Keratinocyte (primary cell): ENCODE results near the gene DRICH1. TPM values are rescaled to one million over a fixed set of nuclear protein-coding genes. Genes with fewer than 3 reads are reported as not detected.

Experiments used
- DNase-seq: peaks from one replicate; pipeline ENCODE4 v3.0.0-alpha.2; 2011; ENCODE audit warnings: low read depth, missing footprints, low spot score
- FAIRE-seq: peaks from 2 replicates; lab custom pipeline; 2011; peaks lifted over from hg19 to GRCh38; lab: Jason Lieb, UNC
- H2AFZ ChIP-seq: 2 replicates; pipeline ENCODE4 v1.6.0; 2012; ENCODE audit warnings: low read length, control low read depth, inconsistent platforms; ENCODE audit not compliant: control insufficient read depth
- H3K27ac ChIP-seq: 2 replicates; pipeline ENCODE4 v1.5.1; 2011; ENCODE audit warnings: low read length; ENCODE audit not compliant: control insufficient read depth, insufficient read depth
- H3K27me3 ChIP-seq: 3 replicates; pipeline ENCODE4 v1.6.0; 2011; ENCODE audit warnings: low read length; ENCODE audit not compliant: control insufficient read depth, insufficient read depth; ENCODE audit errors: extremely low read depth
- H3K36me3 ChIP-seq, 2 experiments: 2 replicates in 1 of 2; 3 replicates in 1 of 2; pipeline ENCODE4 v1.5.1; 2011; ENCODE audit warnings: low read length in 2 of 2, mild to moderate bottlenecking in 1 of 2; ENCODE audit not compliant: control insufficient read depth in 2 of 2, insufficient read depth in 2 of 2; ENCODE audit errors: extremely low read depth in 1 of 2
- H3K4me1 ChIP-seq: 3 replicates; pipeline ENCODE4 v1.5.1; 2011; ENCODE audit warnings: low read length; ENCODE audit not compliant: control insufficient read depth, insufficient read depth; ENCODE audit errors: extremely low read depth
- H3K4me2 ChIP-seq: 3 replicates; pipeline ENCODE4 v1.6.0; 2011; ENCODE audit warnings: low read depth, low read length; ENCODE audit not compliant: control insufficient read depth, insufficient read depth; ENCODE audit errors: extremely low read depth
- H3K4me3 ChIP-seq, 3 experiments: fragments of 200-600 bp in 1 of 3; sonication (generic) in 1 of 3; 2 replicates in 2 of 3; 3 replicates in 1 of 3; pipeline ENCODE4 v1.5.1; 2011 to 2016; ENCODE audit warnings: low read length in 3 of 3, mild to moderate bottlenecking in 3 of 3, control low read depth in 2 of 3, inconsistent platforms in 1 of 3, low read depth in 1 of 3, mixed read lengths in 1 of 3, mixed run types in 1 of 3, moderate library complexity in 1 of 3; ENCODE audit not compliant: control insufficient read depth in 2 of 3, insufficient read depth in 2 of 3; ENCODE audit errors: extremely low read depth in 1 of 3
- H3K79me2 ChIP-seq: 2 replicates; pipeline ENCODE4 v1.6.0; 2012; ENCODE audit warnings: low read length; ENCODE audit not compliant: control insufficient read depth, insufficient read depth
- H3K9ac ChIP-seq: 3 replicates; pipeline ENCODE4 v1.6.0; 2011; ENCODE audit warnings: low read length; ENCODE audit not compliant: control insufficient read depth, insufficient read depth; ENCODE audit errors: extremely low read depth
- H3K9me1 ChIP-seq: 3 replicates; pipeline ENCODE4 v1.6.0; 2011; ENCODE audit warnings: low read length; ENCODE audit not compliant: control insufficient read depth, insufficient read depth; ENCODE audit errors: extremely low read depth
- H3K9me3 ChIP-seq: 2 replicates; pipeline ENCODE4 v1.5.1; 2012; ENCODE audit warnings: low read depth, low read length; ENCODE audit not compliant: control insufficient read depth
- H4K20me1 ChIP-seq: 3 replicates; pipeline ENCODE4 v1.6.0; 2011; ENCODE audit warnings: low read length; ENCODE audit not compliant: control insufficient read depth, insufficient read depth; ENCODE audit errors: extremely low read depth
- CTCF ChIP-seq, 3 experiments: IDR thresholded peaks in 1 of 3; conservative IDR thresholded peaks in 1 of 3; optimal IDR thresholded peaks in 1 of 3; 2 replicates in 2 of 3; 3 replicates in 1 of 3; pipeline versions ENCODE3 to v1.5.1; 2011; ENCODE audit warnings: low read length in 3 of 3, mild to moderate bottlenecking in 3 of 3, moderate library complexity in 2 of 3, control low read depth in 1 of 3, inconsistent platforms in 1 of 3; ENCODE audit not compliant: insufficient read depth in 2 of 3; ENCODE audit errors: extremely low read depth in 1 of 3
- EZH2 ChIP-seq: IDR thresholded peaks from one replicate; pipeline ENCODE4 v1.6.1; 2012; ENCODE audit warnings: inconsistent platforms, mild to moderate bottlenecking, low read length, moderate library complexity
- dilution Hi-C: fragments of 300-500 bp; cut with MboI; formaldehyde crosslinking; loops from one replicate; pipeline ENCODE4 v1.7.0; 2020; ENCODE audit warnings: low sequenced_read_pairs; ENCODE audit not compliant: extremely low pct_ligation_motif_present
- polyA plus RNA-seq, 5 experiments: library from polyadenylated mRNA; depleted of rRNA in 3 of 5; stranded (reverse) in 3 of 5; stranded (forward) in 1 of 5; unstranded in 1 of 5; fragments of >200 nt; gene quantifications; 1 replicate in 1 of 5; 2 replicates in 3 of 5; 3 replicates in 1 of 5; pipeline versions ENCODE4 v1.2.1 to v1.2.3, GENCODE V29; 2011 to 2012; ENCODE audit warnings: missing spikeins in 2 of 5, low read depth in 1 of 5, low replicate concordance in 1 of 5

Gene DRICH1
- polyA plus RNA-seq, 1 donor (not counting 4 experiments of a cell fraction or from before 2014, with no cell fraction given) = 0.12 TPM

GRCh38 chr22:23579870-23580575 lies 52.1 kb downstream of the DRICH1 start, which contains the start of gene IGLL1:
Gene IGLL1 (minus strand): TSS chr22:23580290. CDS start chr22:23580190, 100 bp downstream.
- no peak for TF ChIP-seq EZH2
- no peak for TF ChIP-seq CTCF (optimal IDR thresholded peaks at IDR 0.05 in 1 of 3, IDR thresholded peaks at IDR 0.05 in 1 of 3, conservative IDR thresholded peaks at IDR 0.05 in 1 of 3; ENCODE audit: extremely low read depth in 1 of 3, insufficient read depth in 2 of 3, low read length in 3 of 3)
- DNase-seq (no peak), FAIRE-seq (no peak)
- Histone ChIP-seq H2AFZ (no peak within 1 kb of the TSS), H3K36me3 (no peaks in the 10 kb centered on the region), H3K9me3 (no peaks in the 10 kb centered on the region), H3K4me3 (no peak within 1 kb of the TSS), H4K20me1 (no peaks in the 10 kb centered on the region), H3K4me2 (no peak within 1 kb of the TSS), H3K79me2 (no peaks in the 10 kb centered on the region), H3K9me1 (no peaks in the 10 kb centered on the region), H3K4me1 (no peaks in the 10 kb centered on the region), H3K27me3 (peaks cover under 1% of the 10 kb centered on the region), H3K27ac (no peak within 1 kb of the TSS), H3K9ac (no peak within 1 kb of the TSS)
- dilution Hi-C loops = no loop called here

GRCh38 chr22:23579280-23579679 lies 52.8 kb downstream of the DRICH1 start:
- Histone ChIP-seq H3K9ac (no peak overlapping the region), H3K4me3 (no peak overlapping the region), H3K9me1 (no peaks in the 10 kb centered on the region), H3K79me2 (no peaks in the 10 kb centered on the region), H3K9me3 (no peaks in the 10 kb centered on the region), H3K4me2 (no peak overlapping the region), H2AFZ (no peak overlapping the region), H3K27ac (no peak overlapping the region), H3K27me3 (no peaks in the 10 kb centered on the region), H3K4me1 (no peaks in the 10 kb centered on the region), H3K36me3 (no peaks in the 10 kb centered on the region), H4K20me1 (no peaks in the 10 kb centered on the region)
- TF ChIP-seq CTCF (optimal IDR thresholded peaks at IDR 0.05 in 1 of 3, IDR thresholded peaks at IDR 0.05 in 1 of 3, conservative IDR thresholded peaks at IDR 0.05 in 1 of 3; ENCODE audit: extremely low read depth in 1 of 3, insufficient read depth in 2 of 3, low read length in 3 of 3) (no peak), EZH2 (no peak)
- dilution Hi-C loops = no loop called here
- DNase-seq (no peak), FAIRE-seq (no peak)
